Measurements from ENCODE around the gene GRM4. TPM values are rescaled to one million over a fixed set of nuclear protein-coding genes. Genes with fewer than 3 reads are reported as not detected.

GRM4 gene
- total and polyA plus RNA-seq, 4 donors, result not detected

GRCh38 chr6:34020807-34021553 is 124.9 kb downstream of the GRM4 start:
- TF ChIP-seq HNF4A (conservative IDR thresholded peaks at IDR 0.05) (no peak), TAF1 (conservative IDR thresholded peaks at IDR 0.05) (no peak), EGR1 (IDR thresholded peaks at IDR 0.05; ENCODE audit: low read depth in 2 of 2) (no peak), SP1 (IDR thresholded peaks at IDR 0.05) (no peak), ATF3 (IDR thresholded peaks at IDR 0.05) (no peak), JUND (IDR thresholded peaks at IDR 0.05) (no peak), MAX (IDR thresholded peaks at IDR 0.05) (no peak)
- DNase-seq (ENCODE audit: low spot score), result no peak
- no peaks in the 10 kb centered on the region for H3K4me1 ChIP-seq (ENCODE audit: control insufficient read depth in 4 of 4, insufficient read depth in 4 of 4, low read length in 3 of 4)
- no peaks in the 10 kb centered on the region for H3K27me3 ChIP-seq (ENCODE audit: control insufficient read depth in 4 of 4, insufficient read depth in 4 of 4, low read length in 3 of 4)
- no peak overlapping the region for H3K27ac ChIP-seq (ENCODE audit: low read depth in 1 of 2, low read length in 2 of 2)
- H3K9me3 ChIP-seq (ENCODE audit: control insufficient read depth in 4 of 4, low read length in 3 of 4), result no peaks in the 10 kb centered on the region
- H3K9ac ChIP-seq (ENCODE audit: low read depth in 1 of 2, low read length in 2 of 2), result no peak overlapping the region
- WGBS, result 87% methylated on average over 17 of the region's 17 CpGs
- no peaks in the 10 kb centered on the region for H3K36me3 ChIP-seq (ENCODE audit: control insufficient read depth in 4 of 4, insufficient read depth in 3 of 4, low read depth in 1 of 4, low read length in 3 of 4)
- no peak overlapping the region for H3K4me3 ChIP-seq (ENCODE audit: low read depth in 1 of 3, low read length in 3 of 3)

- H3K36me3 ChIP-seq (ENCODE audit: control insufficient read depth in 4 of 4, insufficient read depth in 3 of 4, low read depth in 1 of 4, low read length in 3 of 4), result no peaks in the 10 kb centered on the region
- H3K4me1 ChIP-seq (ENCODE audit: control insufficient read depth in 4 of 4, insufficient read depth in 4 of 4, low read length in 3 of 4), result no peaks in the 10 kb centered on the region
- H3K9me3 ChIP-seq (ENCODE audit: control insufficient read depth in 4 of 4, low read length in 3 of 4), result no peaks in the 10 kb centered on the region
- no peak for DNase-seq (ENCODE audit: low spot score)
- H3K9ac ChIP-seq (ENCODE audit: low read depth in 1 of 2, low read length in 2 of 2), result no peak overlapping the region
- 95% methylated on average over 5 of the region's 5 CpGs for WGBS
- no peak overlapping the region for H3K4me3 ChIP-seq (ENCODE audit: low read depth in 1 of 3, low read length in 3 of 3)
- TF ChIP-seq EGR1 (IDR thresholded peaks at IDR 0.05; ENCODE audit: low read depth in 2 of 2) (no peak), MAX (IDR thresholded peaks at IDR 0.05) (no peak), TAF1 (conservative IDR thresholded peaks at IDR 0.05) (no peak), FOXA2 (IDR thresholded peaks at IDR 0.05) (no peak), CTCF (IDR thresholded peaks at IDR 0.05; ENCODE audit: low read depth, low read length, missing input control) (no peak), RAD21 (IDR thresholded peaks at IDR 0.05) (no peak), JUND (IDR thresholded peaks at IDR 0.05) (no peak), HNF4G (IDR thresholded peaks at IDR 0.05) (no peak), YY1 (IDR thresholded peaks at IDR 0.05) (no peak)
- H3K27me3 ChIP-seq (ENCODE audit: control insufficient read depth in 4 of 4, insufficient read depth in 4 of 4, low read length in 3 of 4), result no peaks in the 10 kb centered on the region
- H3K27ac ChIP-seq (ENCODE audit: low read depth in 1 of 2, low read length in 2 of 2), result no peak overlapping the region
Observed at GRCh38 chr6:34020278-34020677, 125.6 kb downstream of the GRM4 start.

- no peak overlapping the region for H3K27ac ChIP-seq (ENCODE audit: low read depth in 1 of 2, low read length in 2 of 2)
- 87% methylated on average over 7 of the region's 7 CpGs for WGBS
- no peak for DNase-seq (ENCODE audit: low spot score)
- TF ChIP-seq SP1 (IDR thresholded peaks at IDR 0.05) (no peak), YY1 (IDR thresholded peaks at IDR 0.05) (no peak), ZBTB33 (IDR thresholded peaks at IDR 0.05) (no peak), RAD21 (IDR thresholded peaks at IDR 0.05) (no peak), TAF1 (conservative IDR thresholded peaks at IDR 0.05) (no peak), NR2F2 (IDR thresholded peaks at IDR 0.05) (no peak), MAX (IDR thresholded peaks at IDR 0.05) (no peak), REST (IDR thresholded peaks at IDR 0.05) (no peak), JUND (IDR thresholded peaks at IDR 0.05) (no peak), HNF4G (IDR thresholded peaks at IDR 0.05) (no peak), GABPA (IDR thresholded peaks at IDR 0.05 in 1 of 2, conservative IDR thresholded peaks at IDR 0.05 in 1 of 2) (no peak), ATF3 (IDR thresholded peaks at IDR 0.05) (no peak)
Observed at GRCh38 chr6:34018961-34019606, 126.8 kb downstream of the GRM4 start.

More at GRCh38 chr6:34018961-34019606, 126.8 kb downstream of the GRM4 start:
- Histone ChIP-seq H3K4me3 (ENCODE audit: low read depth in 1 of 3, low read length in 3 of 3) (no peak overlapping the region), H3K4me1 (ENCODE audit: control insufficient read depth in 4 of 4, insufficient read depth in 4 of 4, low read length in 3 of 4) (no peaks in the 10 kb centered on the region), H3K9ac (ENCODE audit: low read depth in 1 of 2, low read length in 2 of 2) (no peak overlapping the region), H3K36me3 (ENCODE audit: control insufficient read depth in 4 of 4, insufficient read depth in 3 of 4, low read depth in 1 of 4, low read length in 3 of 4) (no peaks in the 10 kb centered on the region), H3K9me3 (ENCODE audit: control insufficient read depth in 4 of 4, low read length in 3 of 4) (no peaks in the 10 kb centered on the region), H3K27me3 (ENCODE audit: control insufficient read depth in 4 of 4, insufficient read depth in 4 of 4, low read length in 3 of 4) (no peaks in the 10 kb centered on the region)
